Transverse colon (tissue), 3 donors: ENCODE data around the gene WIPF1.

Source experiments
- CTCF ChIP-seq, 5 experiments: fragments of 200-600 bp in 3 of 5; fragments of 450-650 bp in 2 of 5; sonication (generic) in 3 of 5; IDR thresholded peaks; 1 replicate in 2 of 5; 2 replicates in 3 of 5; pipeline ENCODE4 v1.5.1; 2016 to 2017; ENCODE audit warnings: antibody characterized with exemption in 5 of 5, inconsistent platforms in 3 of 5, mild to moderate bottlenecking in 2 of 5, moderate library complexity in 1 of 5
- EP300 ChIP-seq: sonication (generic); formaldehyde crosslinking; IDR thresholded peaks from one replicate; pipeline ENCODE4 v1.6.1; 2017; ENCODE audit warnings: antibody characterized with exemption, low read depth
- POLR2A ChIP-seq: fragments of 450-650 bp; IDR thresholded peaks from one replicate; pipeline ENCODE4 v1.6.1; 2016; ENCODE audit warnings: antibody characterized with exemption, mild to moderate bottlenecking, moderate library complexity

DNA sequence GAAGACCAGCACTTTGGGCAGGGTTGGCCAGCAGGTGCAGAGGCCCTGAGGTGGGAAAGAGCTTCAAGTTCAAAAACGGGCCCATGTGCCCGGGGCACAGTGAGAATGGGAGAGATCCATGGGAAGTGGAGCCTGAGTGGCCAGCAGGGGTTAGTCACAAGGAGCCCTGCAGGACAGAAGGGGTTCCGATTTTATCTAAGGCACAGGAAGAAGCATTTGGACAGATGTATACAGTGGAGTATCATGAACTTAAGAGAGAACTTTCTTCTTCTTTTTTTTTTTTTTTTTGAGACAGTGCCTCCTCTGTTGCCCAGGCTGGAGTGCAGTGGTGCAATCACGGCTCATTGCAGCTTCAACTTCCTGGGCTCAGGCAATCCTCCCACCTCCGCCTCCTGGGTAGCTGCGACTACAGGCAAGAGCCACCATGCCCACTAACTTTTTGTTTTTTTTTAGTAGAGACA is 24.0 kb downstream of the WIPF1 start:
- TF ChIP-seq EP300 (no peak), POLR2A (no peak), CTCF (IDR thresholded peaks at IDR 0.05) (no peak)
